MM.1S (cell line): ENCODE measurements around the gene PBX3.
A peak's percentile ranks its signal among the peaks of the same experiment; 100 is the strongest.

Experiments
- DNase-seq: peaks from one replicate; pipeline ENCODE4 v3.0.0-alpha.2; 2015
- H2AFZ ChIP-seq: fragments of 300-600 bp; sonication (generic); 2 replicates; pipeline ENCODE4 v1.6.0; 2016; ENCODE audit warnings: antibody characterized with exemption, low read length
- H3F3A ChIP-seq: fragments of 300-600 bp; sonication (generic); 2 replicates; pipeline ENCODE4 v1.6.1; 2016; ENCODE audit warnings: mild to moderate bottlenecking, antibody characterized with exemption, low read length, moderate library complexity, mixed read lengths; ENCODE audit not compliant: insufficient read depth
- H3K27ac ChIP-seq: fragments of 300-600 bp; sonication (generic); 2 replicates; pipeline ENCODE4 v1.5.1; 2016; ENCODE audit warnings: mild to moderate bottlenecking, low read length
- H3K27me3 ChIP-seq: fragments of 300-600 bp; sonication (generic); replicated peaks from 2 replicates; pipeline ENCODE4 v1.6.0; 2016; ENCODE audit warnings: low read length; ENCODE audit not compliant: insufficient read depth
- H3K36me3 ChIP-seq: fragments of 300-600 bp; sonication (generic); replicated peaks from 2 replicates; pipeline ENCODE4 v1.6.1; 2016; ENCODE audit warnings: mild to moderate bottlenecking, low read length, mixed read lengths; ENCODE audit not compliant: insufficient read depth
- H3K4me1 ChIP-seq: fragments of 300-600 bp; sonication (generic); 2 replicates; pipeline ENCODE4 v1.6.1; 2016; ENCODE audit warnings: low read length, mixed read lengths
- H3K4me2 ChIP-seq: fragments of 300-600 bp; sonication (generic); 2 replicates; pipeline ENCODE4 v1.6.0; 2016; ENCODE audit warnings: low read depth, low read length
- H3K4me3 ChIP-seq: fragments of 300-600 bp; sonication (generic); 2 replicates; pipeline ENCODE4 v1.5.1; 2016; ENCODE audit warnings: low read length, mixed read lengths
- H3K79me2 ChIP-seq: fragments of 300-600 bp; sonication (generic); 2 replicates; pipeline ENCODE4 v1.6.1; 2016; ENCODE audit warnings: mixed run types, low read length, mixed read lengths
- H3K9ac ChIP-seq: fragments of 300-600 bp; sonication (generic); 2 replicates; pipeline ENCODE4 v1.6.1; 2016; ENCODE audit warnings: low read length, mixed read lengths
- H3K9me2 ChIP-seq: fragments of 300-600 bp; sonication (generic); replicated peaks from 2 replicates; pipeline ENCODE4 v1.6.1; 2016; ENCODE audit warnings: mild to moderate bottlenecking, low read length, mixed read lengths; ENCODE audit not compliant: insufficient read depth
- H3K9me3 ChIP-seq: fragments of 300-600 bp; sonication (generic); replicated peaks from 2 replicates; pipeline ENCODE4 v1.6.1; 2016; ENCODE audit warnings: mild to moderate bottlenecking, low read length, mixed read lengths; ENCODE audit not compliant: insufficient read depth
- H4K20me1 ChIP-seq: fragments of 300-600 bp; sonication (generic); 2 replicates; pipeline ENCODE4 v1.6.1; 2016; ENCODE audit warnings: mild to moderate bottlenecking, low read length, moderate library complexity, mixed read lengths; ENCODE audit not compliant: insufficient read depth
- EZH2 ChIP-seq: fragments of 300-600 bp; sonication (generic); optimal IDR thresholded peaks from 2 replicates; pipeline ENCODE3; 2017; ENCODE audit warnings: low read depth, mild to moderate bottlenecking, antibody characterized with exemption, low read length, mixed read lengths
- EZH2phosphoT487 ChIP-seq: fragments of 300-600 bp; sonication (generic); IDR thresholded peaks from 2 replicates; pipeline ENCODE4 v1.6.1; 2018; ENCODE audit warnings: antibody characterized with exemption, low read length
- TF ChIP-seq, protein P1 (sequence below): fragments of 300-600 bp; sonication (generic); IDR thresholded peaks from 2 replicates; pipeline ENCODE4 v1.5.1; 2016; ENCODE audit warnings: antibody characterized with exemption, low read length, mixed read lengths

PBX3 gene

DNA sequence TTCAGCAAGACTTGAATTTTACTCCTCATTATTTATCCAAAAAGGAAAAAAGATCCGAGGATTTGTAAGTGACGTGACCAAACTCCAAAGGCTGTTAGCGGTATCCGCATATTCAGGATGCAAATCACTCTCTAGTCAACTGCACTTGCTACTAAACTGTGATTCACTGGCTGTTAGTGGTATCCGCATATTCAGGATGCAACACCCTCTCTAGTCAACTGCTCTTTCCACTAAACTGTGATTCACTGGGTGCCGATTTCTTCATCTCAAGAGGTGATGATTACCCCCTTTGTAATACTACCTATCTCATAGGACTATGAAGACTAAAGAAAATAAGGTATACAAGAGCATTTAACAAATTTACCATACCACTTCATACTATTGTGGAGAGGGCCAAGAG lies 45.8 kb upstream of the PBX3 start:
- H3K9me3 ChIP-seq = no peaks in the 10 kb centered on the region
- H3F3A ChIP-seq = no peaks in the 10 kb centered on the region
- H3K36me3 ChIP-seq = no peaks in the 10 kb centered on the region
- TF ChIP-seq EZH2phosphoT487 (no peak), EZH2 (no peak)
- H3K27ac ChIP-seq = no peak overlapping the region
- H4K20me1 ChIP-seq = no peaks in the 10 kb centered on the region
- no peak overlapping the region for H3K4me2 ChIP-seq
- H3K4me3 ChIP-seq = no peak overlapping the region
- H3K27me3 ChIP-seq = no peaks in the 10 kb centered on the region
- H3K9ac ChIP-seq = no peak overlapping the region
- peaks cover 9% of the 10 kb centered on the region; the same call in 1 of the 2 replicates for H3K4me1 ChIP-seq
- peaks cover 89% of the 10 kb centered on the region for H3K79me2 ChIP-seq
- H3K9me2 ChIP-seq = no peaks in the 10 kb centered on the region
- H2AFZ ChIP-seq = no peak overlapping the region
- DNase-seq = no peak

DNA sequence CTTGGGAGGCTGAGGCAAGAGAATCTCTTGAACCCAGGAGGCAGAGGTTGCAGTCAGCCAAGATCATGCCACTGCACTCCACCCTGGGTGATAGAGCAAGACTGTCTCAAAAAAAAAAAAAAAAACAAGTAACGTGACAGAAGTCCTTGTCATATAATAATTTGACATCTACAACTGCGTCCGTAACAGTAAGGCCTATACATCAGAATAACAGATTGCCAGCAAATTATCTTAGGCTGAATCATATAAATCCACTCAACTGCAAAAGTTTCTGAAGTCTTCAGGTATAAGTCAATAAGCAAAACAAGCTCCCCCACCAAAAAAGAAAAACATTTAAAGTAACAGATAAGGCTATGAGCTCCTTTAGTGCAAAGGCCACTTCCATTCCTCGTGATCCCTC lies 43.5 kb upstream of the PBX3 start:
- H3F3A ChIP-seq = no peaks in the 10 kb centered on the region
- no peak overlapping the region for H3K4me2 ChIP-seq
- no peaks in the 10 kb centered on the region for H4K20me1 ChIP-seq
- H3K36me3 ChIP-seq = no peaks in the 10 kb centered on the region
- H2AFZ ChIP-seq = no peak overlapping the region
- no peaks in the 10 kb centered on the region for H3K9me3 ChIP-seq
- no peaks in the 10 kb centered on the region for H3K27me3 ChIP-seq
- TF ChIP-seq, protein P1, sequence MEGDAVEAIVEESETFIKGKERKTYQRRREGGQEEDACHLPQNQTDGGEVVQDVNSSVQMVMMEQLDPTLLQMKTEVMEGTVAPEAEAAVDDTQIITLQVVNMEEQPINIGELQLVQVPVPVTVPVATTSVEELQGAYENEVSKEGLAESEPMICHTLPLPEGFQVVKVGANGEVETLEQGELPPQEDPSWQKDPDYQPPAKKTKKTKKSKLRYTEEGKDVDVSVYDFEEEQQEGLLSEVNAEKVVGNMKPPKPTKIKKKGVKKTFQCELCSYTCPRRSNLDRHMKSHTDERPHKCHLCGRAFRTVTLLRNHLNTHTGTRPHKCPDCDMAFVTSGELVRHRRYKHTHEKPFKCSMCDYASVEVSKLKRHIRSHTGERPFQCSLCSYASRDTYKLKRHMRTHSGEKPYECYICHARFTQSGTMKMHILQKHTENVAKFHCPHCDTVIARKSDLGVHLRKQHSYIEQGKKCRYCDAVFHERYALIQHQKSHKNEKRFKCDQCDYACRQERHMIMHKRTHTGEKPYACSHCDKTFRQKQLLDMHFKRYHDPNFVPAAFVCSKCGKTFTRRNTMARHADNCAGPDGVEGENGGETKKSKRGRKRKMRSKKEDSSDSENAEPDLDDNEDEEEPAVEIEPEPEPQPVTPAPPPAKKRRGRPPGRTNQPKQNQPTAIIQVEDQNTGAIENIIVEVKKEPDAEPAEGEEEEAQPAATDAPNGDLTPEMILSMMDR = no peak
- TF ChIP-seq EZH2phosphoT487 (no peak), EZH2 (no peak)
- H3K9ac ChIP-seq = no peak overlapping the region
- peaks cover 15% of the 10 kb centered on the region; the same call in 1 of the 2 replicates for H3K4me1 ChIP-seq
- no peaks in the 10 kb centered on the region for H3K9me2 ChIP-seq
- H3K79me2 ChIP-seq = peaks cover 77% of the 10 kb centered on the region
- no peak for DNase-seq
- no peak overlapping the region for H3K27ac ChIP-seq
- H3K4me3 ChIP-seq = no peak overlapping the region

DNA sequence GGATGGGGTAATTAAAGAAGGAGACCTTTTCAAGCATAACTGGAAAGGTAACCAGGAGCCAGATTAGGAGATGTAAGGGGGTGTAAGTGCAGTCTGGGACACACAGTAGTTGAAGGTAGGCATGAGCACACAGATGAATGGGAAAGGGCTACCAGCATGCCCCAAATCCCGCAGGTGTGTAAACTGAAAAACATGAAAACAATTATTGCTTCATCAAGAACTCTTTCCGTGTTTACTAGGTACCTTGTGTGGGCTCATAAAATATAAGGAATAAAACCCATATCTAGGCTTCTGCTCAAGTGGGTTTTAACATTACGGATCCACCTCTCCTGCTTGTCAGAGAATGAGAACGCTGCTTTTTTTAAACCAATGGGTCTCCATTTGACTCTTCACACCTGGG lies 41.3 kb upstream of the PBX3 start:
- H3K27ac ChIP-seq = no peak overlapping the region
- H2AFZ ChIP-seq = no peak overlapping the region
- no peaks in the 10 kb centered on the region for H3F3A ChIP-seq
- DNase-seq = no peak
- no peaks in the 10 kb centered on the region for H3K9me3 ChIP-seq
- H4K20me1 ChIP-seq = no peaks in the 10 kb centered on the region
- TF ChIP-seq EZH2phosphoT487 (no peak), EZH2 (no peak)
- TF ChIP-seq, protein P1 = no peak
- H3K4me1 ChIP-seq = peaks cover 15% of the 10 kb centered on the region; the same call in 1 of the 2 replicates
- no peaks in the 10 kb centered on the region for H3K36me3 ChIP-seq
- H3K79me2 ChIP-seq = peaks cover 57% of the 10 kb centered on the region
- H3K9me2 ChIP-seq = no peaks in the 10 kb centered on the region
- peak overlapping the region; percentile 75 for H3K4me2 ChIP-seq
- H3K4me3 ChIP-seq = peak overlapping the region; percentile 78
- no peaks in the 10 kb centered on the region for H3K27me3 ChIP-seq
- no peak overlapping the region for H3K9ac ChIP-seq

DNA sequence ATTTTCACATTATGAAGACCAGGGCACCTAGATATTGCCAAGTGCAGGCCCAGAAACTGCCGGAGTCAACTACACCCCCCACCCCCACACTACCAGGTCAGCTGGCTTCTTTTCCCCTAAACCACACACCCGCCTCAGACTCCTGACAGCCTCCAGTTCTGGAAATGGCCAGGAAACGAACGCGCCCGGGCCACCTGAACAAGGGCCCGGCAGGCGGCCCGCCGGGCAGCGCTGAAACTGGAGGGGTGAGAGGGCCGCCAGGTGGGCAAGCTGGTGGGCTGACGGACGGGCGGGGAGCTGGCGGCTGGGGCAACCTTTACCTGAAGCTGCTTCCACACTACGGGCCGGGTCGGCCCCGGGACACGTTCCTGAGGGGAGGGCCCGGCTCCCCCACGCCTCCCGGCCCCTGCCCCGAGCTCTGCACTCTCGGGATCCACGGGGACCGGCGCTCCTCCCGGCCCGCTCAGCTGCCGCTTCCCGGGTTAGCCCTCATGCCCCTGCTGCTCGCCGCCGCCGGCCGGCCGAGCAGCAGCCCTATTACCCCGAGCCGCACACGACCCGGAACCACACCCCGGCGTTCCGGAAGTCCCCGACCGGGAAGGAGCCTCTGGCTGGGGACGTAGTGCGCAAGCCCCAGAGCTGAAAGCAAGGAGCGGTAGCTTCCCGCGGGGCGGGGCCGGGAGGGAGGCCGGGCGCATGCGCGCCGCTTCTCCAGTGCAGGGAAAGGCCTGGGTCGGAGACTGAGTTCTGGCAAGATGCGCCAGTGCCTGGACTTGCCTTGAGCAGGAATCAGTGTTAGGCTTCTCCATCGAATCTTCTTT lies 40.3 kb upstream of the PBX3 start, which contains the start of gene MAPKAP1:
TSS of gene MAPKAP1 (minus strand) at position 558 of the 821 bp plus-strand sequence. CDS start 34,634 bp downstream, outside the sequence.
- TF ChIP-seq, protein P1 = no peak
- H3K4me1 ChIP-seq = peaks cover 15% of the 10 kb centered on the region; the same call in 1 of the 2 replicates
- H3K79me2 ChIP-seq = peaks cover 47% of the 10 kb centered on the region
- H3K9ac ChIP-seq = peak within 1 kb of the TSS; percentile 73
- H3K4me2 ChIP-seq = peak within 1 kb of the TSS; percentile 75
- no peaks in the 10 kb centered on the region for H4K20me1 ChIP-seq
- H3F3A ChIP-seq = no peaks in the 10 kb centered on the region
- H3K27me3 ChIP-seq = no peaks in the 10 kb centered on the region
- peak within 1 kb of the TSS; percentile 78 for H3K4me3 ChIP-seq
- H3K9me3 ChIP-seq = no peaks in the 10 kb centered on the region
- DNase-seq = peak; percentile 97
- peak within 1 kb of the TSS; percentile 22; the same call in 1 of the 2 replicates for H3K27ac ChIP-seq
- no peaks in the 10 kb centered on the region for H3K36me3 ChIP-seq
- H2AFZ ChIP-seq = peak within 1 kb of the TSS; percentile 89
- no peaks in the 10 kb centered on the region for H3K9me2 ChIP-seq
